ENCODE results near the gene ISCA2. TPM values are rescaled to one million over a fixed set of nuclear protein-coding genes. Genes with fewer than 3 reads are reported as not detected.

ISCA2 gene
- total and polyA plus RNA-seq, 9 of the 15 experiments (the other 6 are each of a cell fraction or from before 2014, with no cell fraction given) = 5.0 to 36.7 (median 18.1) TPM

DNA sequence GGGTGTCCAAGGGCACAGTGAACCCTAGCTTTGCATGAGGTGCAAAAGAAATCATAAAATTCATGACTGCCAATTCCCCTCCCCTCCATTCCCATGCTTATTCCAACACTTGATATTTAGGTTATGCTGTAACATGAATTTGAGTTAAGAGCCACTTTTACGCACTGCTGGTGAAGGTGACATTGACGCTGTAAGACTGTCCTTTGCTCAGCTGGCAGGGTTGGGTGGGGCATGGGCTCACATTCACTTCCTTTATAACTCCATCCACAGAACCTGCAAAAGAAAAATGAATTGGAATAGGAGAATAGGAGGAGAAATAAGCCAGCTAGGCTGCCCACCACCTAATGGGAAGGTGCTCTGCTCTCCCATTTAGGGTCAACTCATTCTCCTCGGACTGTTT, 7.4 kb upstream of the ISCA2 start (continued):
- TF ChIP-seq, protein P1, sequence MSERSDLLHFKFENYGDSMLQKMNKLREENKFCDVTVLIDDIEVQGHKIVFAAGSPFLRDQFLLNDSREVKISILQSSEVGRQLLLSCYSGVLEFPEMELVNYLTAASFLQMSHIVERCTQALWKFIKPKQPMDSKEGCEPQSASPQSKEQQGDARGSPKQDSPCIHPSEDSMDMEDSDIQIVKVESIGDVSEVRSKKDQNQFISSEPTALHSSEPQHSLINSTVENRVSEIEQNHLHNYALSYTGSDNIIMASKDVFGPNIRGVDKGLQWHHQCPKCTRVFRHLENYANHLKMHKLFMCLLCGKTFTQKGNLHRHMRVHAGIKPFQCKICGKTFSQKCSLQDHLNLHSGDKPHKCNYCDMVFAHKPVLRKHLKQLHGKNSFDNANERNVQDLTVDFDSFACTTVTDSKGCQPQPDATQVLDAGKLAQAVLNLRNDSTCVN (CRISPR knock-in tag; IDR thresholded peaks at IDR 0.05) = no peak
- TF ChIP-seq PPARD (CRISPR knock-in tag; IDR thresholded peaks at IDR 0.05) (no peak), ZNF436 (CRISPR knock-in tag; IDR thresholded peaks at IDR 0.05) (no peak), CBFB (CRISPR knock-in tag; IDR thresholded peaks at IDR 0.05) (no peak), TAF15 (IDR thresholded peaks at IDR 0.05; ENCODE audit: low read depth, low read length) (no peak), ZNF232 (CRISPR knock-in tag; IDR thresholded peaks at IDR 0.05) (no peak), MTA2 (IDR thresholded peaks at IDR 0.05; ENCODE audit: low read depth) (no peak), STAT5B (CRISPR knock-in tag; IDR thresholded peaks at IDR 0.05) (no peak), VEZF1 (CRISPR knock-in tag; IDR thresholded peaks at IDR 0.05) (no peak), FIP1L1 (IDR thresholded peaks at IDR 0.05; ENCODE audit: low read depth, low read length, poor library complexity, severe bottlenecking) (no peak)

All from K562 (cell line).